Glutamatergic neuron (in vitro differentiated cells): ENCODE results near the gene DDX39B. TPM values are rescaled to one million over a fixed set of nuclear protein-coding genes. Genes with fewer than 3 reads are reported as not detected.
"Not testable (repeated sequence)": the region's sequence is repeated elsewhere in the genome, so short reads cannot be mapped to it uniquely, and the experiment has no call there.

Experiments
- DNase-seq: peaks from one replicate; pipeline ENCODE4 v3.0.0; 2022
- H3K27ac Mint-ChIP-seq: one replicate; pipeline ENCODE4 v1.8.0; 2020; ENCODE audit warnings: mild to moderate bottlenecking, mixed read lengths, inconsistent platforms; ENCODE audit not compliant: unreplicated experiment
- H3K27me3 Mint-ChIP-seq: one replicate; pipeline ENCODE4 v1.8.0; 2020; ENCODE audit warnings: mild to moderate bottlenecking, moderate library complexity, mixed read lengths, inconsistent platforms; ENCODE audit not compliant: unreplicated experiment
- H3K36me3 Mint-ChIP-seq: one replicate; pipeline ENCODE4 v1.8.0; 2020; ENCODE audit warnings: mild to moderate bottlenecking, mixed read lengths, inconsistent platforms; ENCODE audit not compliant: unreplicated experiment
- H3K4me1 Mint-ChIP-seq: one replicate; pipeline ENCODE4 v1.8.0; 2020; ENCODE audit warnings: mild to moderate bottlenecking, low read depth, mixed read lengths, inconsistent platforms; ENCODE audit not compliant: unreplicated experiment
- H3K4me3 Mint-ChIP-seq: one replicate; pipeline ENCODE4 v1.8.0; 2020; ENCODE audit warnings: mild to moderate bottlenecking, mixed read lengths, inconsistent platforms; ENCODE audit not compliant: unreplicated experiment
- H3K9me3 Mint-ChIP-seq: one replicate; pipeline ENCODE4 v1.8.0; 2020; ENCODE audit warnings: mild to moderate bottlenecking, moderate library complexity, mixed read lengths, inconsistent platforms; ENCODE audit not compliant: unreplicated experiment
- long read RNA-seq: library from polyadenylated mRNA; unstranded; transcript quantifications from one replicate; pipeline ENCODE4 v2.0.0, GENCODE V29; 2020; ENCODE audit not compliant: unreplicated experiment
- total RNA-seq: library from RNA; stranded (reverse); fragmentation: NEBNext Ultra II Directional; extraction: Animal tissue kit (Norgen Biotek cat#: 25700); gene quantifications from one replicate; pipeline ENCODE4 v1.2.1, GENCODE V29; 2021; ENCODE audit not compliant: unreplicated experiment
- TF ChIP-seq, protein P1 (sequence below): fragments of 200-600 bp; sonication (generic); IDR thresholded peaks from one replicate; pipeline ENCODE4 v1.5.0; 2021; ENCODE audit not compliant: partially characterized antibody, unreplicated experiment

Gene DDX39B
- 526 TPM for total RNA-seq
- long read RNA-seq, transcript DDX39B-202 (11 exons, 2,133 nt) = major isoform, 99 of 177 reads
- long read RNA-seq, transcript DDX39B-214 (11 exons, 2,003 nt) = minor isoform, 52 of 177 reads
- long read RNA-seq, partial matches to known transcripts = 2 of 177 reads
- long read RNA-seq, other reads (novel, unspliced or antisense) = 24 of 177 reads

DNA sequence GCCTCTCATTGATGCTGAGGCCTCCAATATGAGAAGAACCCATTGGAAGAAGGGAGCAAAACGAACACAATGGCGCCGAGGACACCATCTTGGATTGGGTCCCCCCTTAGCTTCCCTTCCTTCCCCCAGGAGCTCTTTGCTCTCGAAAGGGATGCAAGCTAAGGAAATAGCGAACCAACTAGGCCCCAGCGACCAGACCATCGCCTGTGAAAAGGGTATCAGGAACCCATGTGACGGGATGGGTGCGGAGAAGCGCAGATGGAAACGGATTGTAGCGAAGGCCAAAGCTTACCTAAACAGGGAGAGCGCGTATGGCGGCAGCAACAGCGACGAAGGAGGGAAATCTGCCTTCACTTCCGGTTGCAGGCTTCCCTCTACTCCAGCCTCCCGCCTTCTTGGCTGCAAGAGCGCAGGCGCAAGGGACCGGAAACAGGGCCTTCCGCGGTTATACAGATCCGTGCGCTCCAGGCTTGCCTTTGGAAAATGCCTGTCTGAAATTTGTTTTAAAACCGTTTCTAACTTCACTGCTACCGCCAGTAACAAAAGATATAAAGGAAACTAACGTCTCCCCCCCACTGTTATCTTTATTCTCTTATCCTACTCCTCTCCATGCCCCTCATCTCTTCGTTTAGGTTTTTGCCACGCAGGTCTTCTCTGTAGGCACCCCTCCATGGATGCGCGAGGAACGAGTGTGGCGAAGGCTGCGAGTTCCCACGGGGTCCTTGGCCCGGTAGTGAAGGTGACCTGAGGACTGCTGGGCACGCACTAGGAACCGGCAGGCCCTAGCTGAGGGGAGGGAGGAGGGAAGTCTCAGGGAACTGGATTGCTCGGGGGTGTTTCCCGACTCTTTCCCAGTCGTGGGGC is at the start of gene DDX39B:
Gene DDX39B, minus strand, starts transcription at position 346 of the 864 bp plus-strand sequence. CDS start 1,471 bp downstream, outside the sequence.
- Mint-ChIP-seq H3K4me1 (peaks cover 40% of the 10 kb centered on the region), H3K9me3 (peaks cover 29% of the 10 kb centered on the region), H3K4me3 (peak within 1 kb of the TSS; percentile 100), H3K27ac (peak within 1 kb of the TSS; percentile 100), H3K36me3 (peaks cover 20% of the 10 kb centered on the region), H3K27me3 (peaks cover 19% of the 10 kb centered on the region)
- TF ChIP-seq, protein P1, sequence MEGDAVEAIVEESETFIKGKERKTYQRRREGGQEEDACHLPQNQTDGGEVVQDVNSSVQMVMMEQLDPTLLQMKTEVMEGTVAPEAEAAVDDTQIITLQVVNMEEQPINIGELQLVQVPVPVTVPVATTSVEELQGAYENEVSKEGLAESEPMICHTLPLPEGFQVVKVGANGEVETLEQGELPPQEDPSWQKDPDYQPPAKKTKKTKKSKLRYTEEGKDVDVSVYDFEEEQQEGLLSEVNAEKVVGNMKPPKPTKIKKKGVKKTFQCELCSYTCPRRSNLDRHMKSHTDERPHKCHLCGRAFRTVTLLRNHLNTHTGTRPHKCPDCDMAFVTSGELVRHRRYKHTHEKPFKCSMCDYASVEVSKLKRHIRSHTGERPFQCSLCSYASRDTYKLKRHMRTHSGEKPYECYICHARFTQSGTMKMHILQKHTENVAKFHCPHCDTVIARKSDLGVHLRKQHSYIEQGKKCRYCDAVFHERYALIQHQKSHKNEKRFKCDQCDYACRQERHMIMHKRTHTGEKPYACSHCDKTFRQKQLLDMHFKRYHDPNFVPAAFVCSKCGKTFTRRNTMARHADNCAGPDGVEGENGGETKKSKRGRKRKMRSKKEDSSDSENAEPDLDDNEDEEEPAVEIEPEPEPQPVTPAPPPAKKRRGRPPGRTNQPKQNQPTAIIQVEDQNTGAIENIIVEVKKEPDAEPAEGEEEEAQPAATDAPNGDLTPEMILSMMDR = no peak
- DNase-seq = peak; percentile 93

DNA sequence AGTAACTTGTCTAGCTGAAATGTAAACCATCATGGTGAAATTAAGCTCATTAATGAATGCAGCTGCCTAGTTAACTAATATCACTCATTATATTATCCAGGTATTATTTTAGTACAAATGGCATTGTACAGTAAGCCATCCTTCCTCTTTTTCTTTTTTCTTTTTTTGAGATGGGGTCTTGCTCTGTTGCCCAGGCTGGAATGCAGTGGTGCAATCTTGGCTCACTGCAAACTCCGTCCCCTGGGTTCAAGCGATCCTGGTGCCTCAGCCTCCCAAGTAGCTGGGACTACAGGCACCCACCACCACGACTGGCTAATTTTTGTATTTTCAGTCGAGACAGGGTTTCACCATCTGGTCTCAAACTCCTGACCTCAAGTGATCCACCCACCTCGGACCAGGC is 48.9 kb upstream of the DDX39B start:
- DNase-seq, H3K27me3 Mint-ChIP-seq, H3K9me3 Mint-ChIP-seq, H3K4me1 Mint-ChIP-seq, H3K36me3 Mint-ChIP-seq, H3K4me3 Mint-ChIP-seq: not testable (repeated sequence)
- peak overlapping the region; percentile 52 for H3K27ac Mint-ChIP-seq

DNA sequence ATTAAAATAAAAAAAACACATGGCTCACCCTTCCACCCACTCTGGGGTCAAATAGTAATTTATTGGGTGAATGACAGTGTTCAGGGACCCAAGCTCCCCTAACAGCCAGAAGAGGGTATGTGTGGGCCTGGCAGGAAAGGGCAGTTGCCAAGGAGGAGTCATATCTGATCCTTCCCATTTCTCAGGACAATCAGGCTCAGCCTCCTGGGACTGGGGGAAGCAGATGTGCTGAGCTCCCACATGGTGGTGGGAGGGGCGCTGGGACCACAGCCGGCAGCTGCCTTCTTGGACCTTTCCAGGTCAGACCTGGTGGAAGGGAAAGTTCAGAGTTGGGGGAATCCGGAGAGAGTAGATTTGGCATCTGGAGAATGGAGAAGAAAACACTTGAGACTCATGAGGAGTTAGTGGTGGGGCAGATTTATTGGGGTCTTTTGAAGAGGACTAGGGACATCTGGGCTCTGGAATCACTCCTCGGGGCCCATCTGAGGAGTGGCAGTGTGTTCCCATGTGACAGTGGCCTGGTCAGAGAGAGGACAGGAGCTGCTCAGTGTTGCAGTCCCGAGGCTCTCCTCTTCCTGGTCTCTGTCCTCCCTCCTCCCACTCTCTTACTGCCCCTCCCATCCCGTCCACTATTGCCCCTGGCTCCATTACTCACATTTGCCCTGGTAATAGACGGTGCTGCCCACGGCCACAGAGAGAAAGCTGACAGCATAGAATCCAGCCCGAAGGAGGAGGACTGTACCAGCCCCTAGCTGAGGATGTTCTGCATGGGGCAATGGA is 47.3 kb upstream of the DDX39B start:
- peaks cover 3% of the 10 kb centered on the region for H3K27me3 Mint-ChIP-seq

DNA sequence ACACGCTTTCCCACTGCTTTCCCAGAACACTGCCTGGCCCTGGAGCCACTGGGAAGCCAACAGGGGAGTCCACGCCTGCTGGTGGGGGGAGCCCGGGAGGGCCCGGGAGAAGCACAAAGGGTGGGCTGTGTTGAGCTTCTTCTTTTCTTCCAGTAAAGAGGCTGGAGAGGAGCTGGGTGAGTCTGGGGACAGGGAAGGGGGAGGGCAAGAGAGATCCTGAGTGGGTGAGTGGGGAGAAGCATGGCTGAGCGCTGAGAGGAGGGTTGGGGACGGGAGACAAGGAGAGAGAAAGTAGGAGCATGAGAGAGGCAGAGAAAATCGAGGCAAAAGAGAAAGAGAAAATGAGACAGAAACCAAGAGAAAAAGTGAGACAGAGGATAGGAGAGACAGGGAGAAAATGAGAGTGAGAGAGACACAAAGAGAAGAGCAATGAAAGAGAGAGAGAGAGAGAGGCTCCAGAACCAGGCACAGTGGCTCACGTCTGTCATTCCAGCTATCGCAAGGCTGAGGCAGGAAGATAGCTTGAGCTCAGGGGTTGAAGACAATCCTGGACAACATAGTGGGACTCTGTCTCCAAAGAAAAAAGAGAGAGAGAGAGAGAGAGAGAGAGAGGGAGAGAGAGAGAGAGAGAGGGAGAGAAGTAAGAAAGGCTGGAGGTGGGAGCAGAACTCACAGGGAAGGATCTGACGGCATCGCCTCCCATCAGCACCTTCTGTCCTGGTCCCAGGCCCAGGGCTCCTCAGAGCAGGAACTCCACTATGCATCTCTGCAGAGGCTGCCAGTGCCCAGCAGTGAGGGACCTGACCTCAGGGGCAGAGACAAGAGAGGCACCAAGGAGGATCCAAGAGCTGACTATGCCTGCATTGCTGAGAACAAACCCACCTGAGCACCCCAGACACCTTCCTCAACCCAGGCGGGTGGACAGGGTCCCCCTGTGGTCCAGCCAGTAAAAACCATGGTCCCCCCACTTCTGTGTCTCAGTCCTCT is 46.3 kb upstream of the DDX39B start:
- Mint-ChIP-seq H3K36me3 (no peaks in the 10 kb centered on the region), H3K4me3 (peak overlapping the region; percentile 22), H3K4me1 (peaks cover 9% of the 10 kb centered on the region), H3K27ac (no peak overlapping the region), H3K9me3 (peaks cover 3% of the 10 kb centered on the region), H3K27me3 (peaks cover 3% of the 10 kb centered on the region)
- TF ChIP-seq, protein P1 = no peak
- no peak for DNase-seq

More for the DNA sequence above, 47.3 kb upstream of the DDX39B start:
- peak overlapping the region; percentile 69 for H3K27ac Mint-ChIP-seq
- peak; percentile 45 for DNase-seq
- peak overlapping the region; percentile 58 for H3K4me3 Mint-ChIP-seq
- TF ChIP-seq, protein P1 = no peak
- peaks cover 9% of the 10 kb centered on the region for H3K4me1 Mint-ChIP-seq
- no peaks in the 10 kb centered on the region for H3K36me3 Mint-ChIP-seq
- H3K9me3 Mint-ChIP-seq = peaks cover 4% of the 10 kb centered on the region
